ENCODE data around the gene GRAMD4. TPM values are rescaled to one million over a fixed set of nuclear protein-coding genes. Genes with fewer than 3 reads are reported as not detected.
"Not testable (repeated sequence)": the region's sequence is repeated elsewhere in the genome, so short reads cannot be mapped to it uniquely, and the experiment has no call there.

The GRAMD4 gene
- total RNA-seq, 1 donor from 2014 or later, result 50.6 TPM

- no peak for DNase-seq (ENCODE audit: low read depth in 2 of 2)
These were observed 16.2 kb downstream of the GRAMD4 start for GRCh38 chr22:46636221-46637002.

GRCh38 chr22:46637711-46638600 is 17.8 kb downstream of the GRAMD4 start:
- DNase-seq (ENCODE audit: low read depth in 2 of 2), result no peak

- peak in 1 of 2 donors; percentile 38 for DNase-seq (ENCODE audit: low read depth in 2 of 2)
These were observed 18.6 kb downstream of the GRAMD4 start for GRCh38 chr22:46638601-46639431.

DNA sequence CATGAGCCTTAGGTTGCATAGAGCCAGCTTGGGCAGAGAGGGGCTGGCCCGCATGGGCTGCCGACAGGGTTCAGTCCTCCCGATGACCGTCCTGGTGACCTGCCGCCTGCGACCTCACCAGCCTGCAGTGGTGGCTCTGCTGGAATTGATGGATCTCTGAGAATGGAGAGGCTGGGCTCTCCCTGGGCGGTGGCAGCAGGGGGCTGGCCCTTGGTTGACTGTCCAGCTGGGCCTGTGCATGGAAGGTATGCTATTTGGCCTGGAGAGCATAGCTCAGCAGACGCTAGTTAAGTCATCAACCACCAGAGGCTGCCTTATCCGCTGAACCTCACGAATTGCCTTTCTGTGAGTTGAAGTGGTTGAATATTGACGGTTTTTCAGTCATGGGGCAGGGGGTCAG is 19.7 kb downstream of the GRAMD4 start:
- DNase-seq (ENCODE audit: low read depth in 2 of 2), result no peak

- peak in 1 of 2 donors; percentile 19 for DNase-seq (ENCODE audit: low read depth in 2 of 2)
These were observed 20.3 kb downstream of the GRAMD4 start for GRCh38 chr22:46640293-46641055.

DNA sequence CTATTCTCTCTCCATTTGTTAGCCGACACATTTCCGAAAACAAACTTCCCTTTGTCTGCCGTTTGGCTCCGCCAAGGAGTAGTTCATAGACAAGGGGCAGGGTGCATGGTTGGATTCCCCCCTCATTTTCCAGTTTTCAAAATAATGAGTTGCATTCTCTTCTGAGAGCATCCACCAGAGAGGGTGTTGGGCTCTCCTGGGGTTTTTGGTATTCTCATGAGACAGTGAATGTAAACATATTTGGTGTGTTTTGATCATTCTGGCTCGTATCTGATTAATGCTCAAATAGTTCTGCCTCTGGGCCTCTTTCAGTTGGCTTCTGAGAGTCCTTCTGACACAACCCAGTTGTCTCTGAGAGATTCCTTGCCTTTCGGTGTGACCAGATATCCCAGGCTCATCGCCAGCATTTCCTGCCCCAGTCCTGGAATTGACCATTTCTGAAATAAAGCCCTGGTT is 21.7 kb downstream of the GRAMD4 start:
- peak in 1 of 2 donors; percentile 44 for DNase-seq (ENCODE audit: low read depth in 2 of 2)

- DNase-seq (ENCODE audit: low read depth in 2 of 2), result not testable (repeated sequence)
These were observed 22.8 kb downstream of the GRAMD4 start for GRCh38 chr22:46642840-46643480.

- DNase-seq (ENCODE audit: low read depth in 2 of 2), result no peak
These were observed 26.5 kb downstream of the GRAMD4 start for GRCh38 chr22:46646531-46647215.

DNA sequence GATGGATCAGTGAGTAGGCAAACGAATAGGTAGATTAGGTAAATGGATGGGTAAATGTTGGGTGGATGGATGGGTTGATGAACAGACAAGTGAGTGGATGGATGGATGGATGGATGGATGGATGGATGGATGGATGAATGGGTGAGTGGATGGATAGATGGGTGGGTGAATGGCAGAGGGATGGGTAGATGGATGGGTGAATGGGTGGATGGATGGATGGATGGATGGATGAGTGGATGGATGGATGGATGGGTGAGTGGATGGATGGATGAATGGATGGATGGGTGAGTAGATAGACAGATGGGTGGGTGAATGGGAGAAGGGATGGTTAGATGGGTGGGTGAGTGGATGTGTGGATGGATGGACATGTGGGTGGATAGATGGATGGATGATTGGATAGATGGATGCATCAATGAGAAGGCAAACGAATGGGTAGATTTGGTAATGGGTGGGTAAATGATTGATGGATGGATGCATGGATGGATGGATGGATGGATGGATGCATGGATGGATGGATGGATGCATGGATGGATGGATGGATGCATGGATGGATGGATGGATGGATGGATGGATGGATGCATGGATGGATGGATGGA is 28.1 kb downstream of the GRAMD4 start:
- DNase-seq (ENCODE audit: low read depth in 2 of 2), result not testable (repeated sequence)

DNA sequence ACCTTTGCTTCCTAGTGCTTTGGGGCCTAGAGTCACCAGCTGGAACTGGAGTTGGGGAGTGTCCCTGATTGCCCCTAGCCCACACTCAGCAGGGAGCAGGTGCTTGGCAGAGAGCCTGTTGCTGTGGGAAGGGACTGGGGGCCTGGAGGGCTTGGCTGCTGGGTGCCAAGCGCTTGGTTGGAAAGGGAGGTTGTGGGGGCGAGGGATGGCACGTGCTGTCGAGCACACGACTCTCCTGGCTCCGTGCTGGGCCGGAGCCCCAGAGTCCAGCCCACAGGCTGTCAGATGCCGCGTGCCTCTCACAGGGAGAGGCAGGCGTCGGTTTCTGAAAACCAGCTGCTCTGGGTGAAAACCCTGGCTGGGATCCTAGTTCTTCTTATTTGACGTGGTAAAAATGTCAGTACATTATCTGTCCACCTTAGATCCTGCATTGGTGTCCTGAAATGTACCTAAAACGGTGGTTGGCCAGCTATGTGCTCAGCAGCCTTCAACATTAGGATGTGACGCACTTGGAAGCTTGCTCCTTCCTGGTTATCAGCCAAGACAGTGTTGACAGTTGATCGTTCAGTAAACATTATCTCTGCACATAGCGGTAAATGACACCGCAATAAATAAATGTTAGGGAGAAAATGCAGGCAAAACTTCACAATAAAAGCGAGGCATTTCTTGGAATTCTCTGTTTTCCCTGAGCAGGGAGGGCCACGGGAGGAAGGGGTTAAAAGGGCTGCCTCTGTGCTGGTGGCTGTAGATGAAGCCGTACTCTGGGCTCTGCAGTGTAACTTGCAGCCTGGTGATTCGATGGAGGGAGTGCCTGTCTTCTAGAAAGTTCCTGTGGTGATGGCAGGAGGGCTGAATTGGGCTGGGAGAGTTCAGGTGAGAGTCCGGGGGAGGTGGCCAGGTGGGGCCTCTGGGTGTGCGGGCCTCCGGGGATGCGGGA is 29.2 kb downstream of the GRAMD4 start:
- DNase-seq (ENCODE audit: low read depth in 2 of 2), result no peak

DNA sequence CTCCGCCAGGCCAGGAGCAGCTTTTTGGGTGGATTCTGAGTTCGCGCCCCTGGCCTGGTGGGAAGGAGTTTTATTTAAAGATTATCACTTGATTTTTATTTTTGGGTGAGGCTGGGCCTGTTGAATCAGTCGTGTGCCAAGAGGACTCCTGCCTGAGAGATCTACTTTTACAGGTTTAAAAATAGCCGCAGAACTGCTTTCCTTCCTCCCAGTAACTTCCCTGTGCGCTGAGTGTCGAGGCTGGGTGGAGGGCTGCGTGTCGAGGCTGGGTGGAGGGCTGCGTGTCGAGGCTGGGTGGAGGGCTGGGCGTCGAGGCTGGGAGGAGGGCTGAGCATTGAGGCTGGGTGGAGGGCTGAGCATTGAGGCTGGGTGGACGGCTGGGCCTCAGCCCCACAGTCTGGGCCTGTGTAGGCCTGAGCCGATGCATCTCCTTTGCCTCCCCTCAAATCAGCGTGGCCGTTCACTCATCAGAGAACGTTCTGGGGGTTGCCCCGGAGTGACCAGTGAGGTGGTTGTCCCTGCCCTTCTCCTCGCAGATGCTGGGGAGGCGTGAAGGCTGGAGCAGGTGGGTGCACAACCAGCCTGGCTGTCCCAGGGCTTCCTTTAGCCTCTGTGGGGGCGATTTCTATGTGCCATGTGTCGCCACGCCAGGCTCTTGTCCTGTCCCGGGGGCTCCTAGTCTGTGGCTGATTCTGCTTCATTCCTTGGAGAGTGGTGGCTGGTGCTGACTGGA is 30.1 kb downstream of the GRAMD4 start:
- DNase-seq (ENCODE audit: low read depth in 2 of 2), result no peak

DNA sequence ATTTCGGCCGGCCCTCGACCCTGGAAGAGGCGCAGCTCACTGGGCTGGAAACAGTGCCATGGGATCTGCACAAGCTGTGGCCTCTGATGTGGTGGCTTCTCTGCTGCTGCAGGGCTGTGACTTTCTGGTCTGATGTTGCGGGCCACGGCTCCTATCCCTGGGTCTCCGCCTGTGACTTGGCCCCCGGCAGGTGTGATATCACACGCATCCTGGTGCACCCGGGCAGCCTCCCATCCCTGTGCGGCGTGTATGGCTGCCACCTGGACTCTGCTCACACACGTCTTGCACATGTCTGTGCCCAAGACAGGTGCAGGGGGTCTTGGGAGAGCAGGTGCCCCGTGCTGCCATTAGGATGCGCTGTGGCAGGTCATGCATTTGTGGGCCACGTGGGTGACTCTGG is 31.1 kb downstream of the GRAMD4 start:
- DNase-seq (ENCODE audit: low read depth in 2 of 2), result no peak

- peak in 1 of 2 donors; percentile 29 for DNase-seq (ENCODE audit: low read depth in 2 of 2)
These were observed 32.1 kb downstream of the GRAMD4 start for GRCh38 chr22:46652081-46652846.

DNA sequence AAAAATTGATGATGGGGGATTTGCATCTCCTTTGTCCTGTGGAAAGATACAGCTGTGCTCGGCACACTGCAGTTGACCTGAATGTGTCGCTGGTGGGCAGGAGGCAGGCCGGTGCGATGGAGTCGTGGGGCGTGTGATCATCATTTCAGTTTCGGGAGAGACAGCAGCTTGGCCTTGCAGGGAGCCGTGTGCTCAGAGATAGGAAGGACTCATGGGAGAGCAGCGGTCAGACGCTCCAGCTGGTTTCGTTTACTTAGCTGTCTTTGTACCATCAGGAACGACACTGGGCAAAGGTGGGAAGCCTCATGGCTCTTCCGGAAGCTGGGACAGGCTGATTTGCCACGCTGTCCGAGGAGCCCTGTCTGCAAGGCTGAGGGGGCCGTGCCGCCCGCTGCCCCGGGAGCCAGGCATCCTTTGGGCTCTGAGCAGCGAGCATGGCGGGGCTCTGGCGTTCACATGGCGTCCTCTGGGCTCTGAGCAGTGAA is 32.7 kb downstream of the GRAMD4 start:
- no peak for DNase-seq (ENCODE audit: low read depth in 2 of 2)

DNA sequence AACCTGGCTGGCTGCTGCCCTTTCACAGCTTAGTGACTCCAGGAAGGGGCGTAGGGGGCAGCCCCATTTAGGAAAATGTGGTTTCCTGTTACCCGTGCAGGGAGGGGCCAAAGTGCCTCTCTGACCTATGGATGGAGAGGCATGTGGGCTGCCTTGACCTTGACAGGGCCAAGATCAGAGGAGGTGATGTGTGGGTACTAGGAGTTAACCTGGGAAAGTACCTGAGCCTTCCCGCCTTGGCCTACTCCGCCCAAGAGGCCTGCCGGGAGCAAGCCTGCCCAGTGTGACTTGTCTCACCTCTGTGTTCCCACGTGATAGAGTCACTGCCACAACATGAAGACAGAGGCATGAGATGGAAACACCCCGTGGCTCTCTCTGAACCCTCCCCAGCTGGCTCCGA is 33.4 kb downstream of the GRAMD4 start:
- DNase-seq (ENCODE audit: low read depth in 2 of 2), result no peak

GRCh38 chr22:46654426-46654825 is 34.2 kb downstream of the GRAMD4 start:
- no peak for DNase-seq (ENCODE audit: low read depth in 2 of 2)
